HUDEP-2 (cell line): ENCODE results near the gene PLEKHA8.
A peak's percentile ranks its signal among the peaks of the same experiment; 100 is the strongest.

Source experiments
- DNase-seq, 76 experiments: peaks; one replicate each; lab custom pipeline; 2025; ENCODE audit not compliant: unreplicated experiment in 76 of 76; lab: John Stamatoyannopoulos, UW

PLEKHA8 gene

GRCh38 chr7:30061786-30062185 lies 33.6 kb downstream of the PLEKHA8 start:
- peak in 34 of 76 experiments; percentile 2 to 43 (median 16) for DNase-seq

GRCh38 chr7:30062587-30062986 lies 34.4 kb downstream of the PLEKHA8 start:
- peak in 10 of 76 experiments; percentile 5 to 23 (median 12) for DNase-seq

GRCh38 chr7:30065746-30066145 lies 37.5 kb downstream of the PLEKHA8 start:
- no peak for DNase-seq

- no peak for DNase-seq
These were observed 38.5 kb downstream of the PLEKHA8 start for GRCh38 chr7:30066687-30067086.

GRCh38 chr7:30068117-30068516 lies 39.9 kb downstream of the PLEKHA8 start:
- DNase-seq, result no peak

- DNase-seq, result no peak
These were observed 41.1 kb downstream of the PLEKHA8 start for GRCh38 chr7:30069096-30069867.

- no peak for DNase-seq
These were observed 41.8 kb downstream of the PLEKHA8 start for GRCh38 chr7:30070052-30070451.

GRCh38 chr7:30072735-30073134 lies 44.5 kb downstream of the PLEKHA8 start:
- no peak for DNase-seq

GRCh38 chr7:30074422-30075030 lies 46.3 kb downstream of the PLEKHA8 start:
- DNase-seq, result peak in 9 of 76 experiments; percentile 1 to 39 (median 10)

GRCh38 chr7:30076411-30076810 lies 48.2 kb downstream of the PLEKHA8 start:
- no peak for DNase-seq

- DNase-seq, result no peak
These were observed 50.1 kb downstream of the PLEKHA8 start for GRCh38 chr7:30078280-30078679.

GRCh38 chr7:30079880-30080279 lies 51.7 kb downstream of the PLEKHA8 start:
- no peak for DNase-seq

GRCh38 chr7:30080818-30081217 lies 52.6 kb downstream of the PLEKHA8 start:
- DNase-seq, result no peak

- DNase-seq, result no peak
These were observed 54.5 kb downstream of the PLEKHA8 start for GRCh38 chr7:30082686-30083085.

GRCh38 chr7:30083334-30083733 lies 55.1 kb downstream of the PLEKHA8 start:
- DNase-seq, result no peak

GRCh38 chr7:30084212-30084611 lies 56.0 kb downstream of the PLEKHA8 start:
- no peak for DNase-seq

- DNase-seq, result no peak
These were observed 58.3 kb downstream of the PLEKHA8 start for GRCh38 chr7:30086529-30086928.

- DNase-seq, result no peak
These were observed 59.2 kb downstream of the PLEKHA8 start for GRCh38 chr7:30087371-30087770.

GRCh38 chr7:30088362-30088761 lies 60.1 kb downstream of the PLEKHA8 start:
- no peak for DNase-seq

GRCh38 chr7:30090111-30090510 lies 61.9 kb downstream of the PLEKHA8 start:
- no peak for DNase-seq

GRCh38 chr7:30091491-30091912 lies 63.3 kb downstream of the PLEKHA8 start:
- DNase-seq, result no peak

- DNase-seq, result no peak
These were observed 63.8 kb downstream of the PLEKHA8 start for GRCh38 chr7:30091987-30092386.
